Esophagus mucosa (tissue), 1 donor: ENCODE results near the gene THSD4. TPM values are rescaled to one million over a fixed set of nuclear protein-coding genes. Genes with fewer than 3 reads are reported as not detected.

Source experiments
- ATAC-seq: fragments of 200-7000 bp; cut with Tn5 transposase; one replicate; pipeline ENCODE4 v1.9.1; 2020
- total RNA-seq: library from RNA; stranded (reverse); gene quantifications from one replicate; pipeline ENCODE4 v1.2.4, GENCODE V29; 2023
- donor health status: DM: yes; HTN: yes; CAD: no.

Gene THSD4
- total RNA-seq, 1 donor from 2014 or later: 121 TPM

GRCh38 chr15:71773206-71773859 is 658.1 kb downstream of the THSD4 start:
- no peak for ATAC-seq

GRCh38 chr15:71775856-71776255 is 660.6 kb downstream of the THSD4 start:
- no peak for ATAC-seq

- no peak for ATAC-seq
These were observed 661.0 kb downstream of the THSD4 start for GRCh38 chr15:71776304-71776703.

- ATAC-seq: no peak
These were observed 662.1 kb downstream of the THSD4 start for GRCh38 chr15:71777216-71777943.

GRCh38 chr15:71779073-71779797 is 664.0 kb downstream of the THSD4 start:
- ATAC-seq: no peak

GRCh38 chr15:71780115-71780976 is 665.1 kb downstream of the THSD4 start:
- no peak for ATAC-seq

GRCh38 chr15:71781179-71781964 is 666.1 kb downstream of the THSD4 start:
- no peak for ATAC-seq

- ATAC-seq: peak; percentile 4
These were observed 666.6 kb downstream of the THSD4 start for GRCh38 chr15:71781965-71782265.

GRCh38 chr15:71782422-71783165 is 667.3 kb downstream of the THSD4 start:
- no peak for ATAC-seq

GRCh38 chr15:71784719-71785118 is 669.4 kb downstream of the THSD4 start:
- ATAC-seq: peak; percentile 30

GRCh38 chr15:71785996-71786395 is 670.7 kb downstream of the THSD4 start:
- no peak for ATAC-seq

GRCh38 chr15:71786673-71787072 is 671.4 kb downstream of the THSD4 start:
- no peak for ATAC-seq

- no peak for ATAC-seq
These were observed 673.6 kb downstream of the THSD4 start for GRCh38 chr15:71788646-71789579.

- ATAC-seq: no peak
These were observed 674.3 kb downstream of the THSD4 start for GRCh38 chr15:71789616-71790015.

- peak; percentile 49 for ATAC-seq
These were observed 674.8 kb downstream of the THSD4 start for GRCh38 chr15:71790081-71790480.

- no peak for ATAC-seq
These were observed 676.7 kb downstream of the THSD4 start for GRCh38 chr15:71791975-71792374.

- no peak for ATAC-seq
These were observed 677.2 kb downstream of the THSD4 start for GRCh38 chr15:71792521-71792920.

- no peak for ATAC-seq
These were observed 683.4 kb downstream of the THSD4 start for GRCh38 chr15:71798641-71799040.

- ATAC-seq: no peak
These were observed 684.9 kb downstream of the THSD4 start for GRCh38 chr15:71800190-71800589.
